Kidney (tissue), 14 donors: Measurements from ENCODE around the gene TSPAN13. TPM values are rescaled to one million over a fixed set of nuclear protein-coding genes. Genes with fewer than 3 reads are reported as not detected.

Experiments
- DNase-seq, 5 donors: peaks; one replicate each; pipeline ENCODE4 v3.0.0-alpha.2; 2013 to 2020
- FAIRE-seq: peaks from 2 replicates; lab custom pipeline; 2012; peaks lifted over from hg19 to GRCh38; lab: Jason Lieb, UNC
- H3K27ac ChIP-seq, 2 donors: one replicate each; pipeline ENCODE4 v1.7.0; 2013; ENCODE audit warnings: low read depth in 2 of 2, low read length in 2 of 2, inconsistent platforms in 1 of 2
- H3K27me3 ChIP-seq: one replicate; pipeline ENCODE4 v1.7.1; 2013; ENCODE audit warnings: low read length, inconsistent platforms; ENCODE audit not compliant: control insufficient read depth, insufficient read depth
- H3K36me3 ChIP-seq, 3 donors: one replicate each; pipeline versions ENCODE4 v1.7.0 to v1.7.1; 2013; ENCODE audit warnings: low read length in 3 of 3, control low read depth in 1 of 3, inconsistent platforms in 1 of 3; ENCODE audit not compliant: insufficient read depth in 3 of 3, control insufficient read depth in 2 of 3
- H3K4me1 ChIP-seq, 3 donors: one replicate each; pipeline versions ENCODE4 v1.7.0 to v1.7.1; 2013; ENCODE audit warnings: low read length in 3 of 3, inconsistent platforms in 1 of 3, low read depth in 1 of 3; ENCODE audit not compliant: control insufficient read depth in 2 of 3, insufficient read depth in 2 of 3
- H3K4me3 ChIP-seq, 3 donors: one replicate each; pipeline versions ENCODE4 v1.7.0 to v1.8.1; 2013; ENCODE audit warnings: low read length in 3 of 3, control low read depth in 1 of 3, inconsistent platforms in 1 of 3
- H3K9ac ChIP-seq, 3 donors: one replicate each; pipeline versions ENCODE4 v1.7.0 to v1.7.1; 2013; ENCODE audit warnings: low read length in 3 of 3, control low read depth in 1 of 3, inconsistent platforms in 1 of 3
- H3K9me3 ChIP-seq, 3 donors: one replicate each; pipeline versions ENCODE4 v1.7.0 to v1.7.1; 2013; ENCODE audit warnings: low read length in 3 of 3, control low read depth in 1 of 3, inconsistent platforms in 1 of 3; ENCODE audit not compliant: control insufficient read depth in 2 of 3, insufficient read depth in 1 of 3
- intact Hi-C: fragments of 100-400 bp; cut with DNase I; formaldehyde crosslinking; loops from one replicate; pipeline ENCODE4 v1.11.1; 2022
- polyA plus RNA-seq: library from polyadenylated mRNA; stranded (reverse); fragments of 350-450 nt; fragmentation: Illumina TruSeq; extraction: RNeasy Lipid Tissue Mini Kit (QIAGEN cat#74804); gene quantifications from one replicate; pipeline ENCODE4 v1.2.3, GENCODE V29; 2014; ENCODE audit warnings: low read depth, low replicate concordance; ENCODE audit not compliant: insufficient read depth
- total RNA-seq: library from RNA; stranded (reverse); fragmentation: NEBNext Ultra II Directional; extraction: Animal tissue kit (Norgen Biotek cat#: 25700); gene quantifications from one replicate; pipeline ENCODE4 v1.2.1, GENCODE V29; 2021
- TF ChIP-seq, protein P1 (sequence below): IDR thresholded peaks from 3 replicates; pipeline ENCODE4 v1.5.1; 2012; ENCODE audit warnings: mild to moderate bottlenecking, moderate library complexity, borderline replicate concordance; ENCODE audit not compliant: insufficient read depth; ENCODE audit errors: extremely low read depth
- donor health status: control.
- donor health status: control.
- donor health status: control.
- donor health status: control.
- donor health status: control.
- donor health status: DM: yes; HTN: yes; CAD: no.
- donor health status: Normal renal cell carcinoma (clear cell type).

TSPAN13 gene
- total and polyA plus RNA-seq, 2 donors from 2014 or later, result 10.2 to 23.8 TPM

DNA sequence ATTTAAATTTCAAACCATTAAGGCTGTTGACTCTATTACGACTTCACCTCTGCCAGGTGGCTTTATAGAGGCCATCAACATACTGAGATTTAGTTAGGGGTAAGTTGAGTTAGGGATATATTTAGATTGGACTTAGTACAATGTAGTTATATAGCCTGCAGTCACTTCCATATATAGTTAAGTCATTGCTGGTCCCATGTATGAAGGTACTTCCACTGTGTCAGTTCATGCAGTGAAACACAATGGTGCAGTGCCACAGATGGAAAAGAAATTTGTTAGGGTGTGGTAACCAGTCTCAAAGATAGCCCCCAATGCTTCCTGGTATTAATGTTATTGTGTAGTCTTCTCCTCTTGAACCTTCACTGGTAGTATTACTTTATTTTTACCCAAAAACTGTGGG lies 12.6 kb upstream of the TSPAN13 start:
- Histone ChIP-seq H3K27ac (no peak overlapping the region), H3K9me3 (no peaks in the 10 kb centered on the region), H3K9ac (no peak overlapping the region), H3K36me3 (no peaks in the 10 kb centered on the region), H3K4me1 (no peaks in the 10 kb centered on the region), H3K4me3 (no peak overlapping the region), H3K27me3 (no peaks in the 10 kb centered on the region)
- FAIRE-seq (no peak), DNase-seq (no peak)
- intact Hi-C loops, result no loop called here
- TF ChIP-seq, protein P1, sequence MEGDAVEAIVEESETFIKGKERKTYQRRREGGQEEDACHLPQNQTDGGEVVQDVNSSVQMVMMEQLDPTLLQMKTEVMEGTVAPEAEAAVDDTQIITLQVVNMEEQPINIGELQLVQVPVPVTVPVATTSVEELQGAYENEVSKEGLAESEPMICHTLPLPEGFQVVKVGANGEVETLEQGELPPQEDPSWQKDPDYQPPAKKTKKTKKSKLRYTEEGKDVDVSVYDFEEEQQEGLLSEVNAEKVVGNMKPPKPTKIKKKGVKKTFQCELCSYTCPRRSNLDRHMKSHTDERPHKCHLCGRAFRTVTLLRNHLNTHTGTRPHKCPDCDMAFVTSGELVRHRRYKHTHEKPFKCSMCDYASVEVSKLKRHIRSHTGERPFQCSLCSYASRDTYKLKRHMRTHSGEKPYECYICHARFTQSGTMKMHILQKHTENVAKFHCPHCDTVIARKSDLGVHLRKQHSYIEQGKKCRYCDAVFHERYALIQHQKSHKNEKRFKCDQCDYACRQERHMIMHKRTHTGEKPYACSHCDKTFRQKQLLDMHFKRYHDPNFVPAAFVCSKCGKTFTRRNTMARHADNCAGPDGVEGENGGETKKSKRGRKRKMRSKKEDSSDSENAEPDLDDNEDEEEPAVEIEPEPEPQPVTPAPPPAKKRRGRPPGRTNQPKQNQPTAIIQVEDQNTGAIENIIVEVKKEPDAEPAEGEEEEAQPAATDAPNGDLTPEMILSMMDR, result no peak

- Histone ChIP-seq H3K9ac (no peak overlapping the region), H3K27ac (no peak overlapping the region), H3K36me3 (no peaks in the 10 kb centered on the region), H3K27me3 (no peaks in the 10 kb centered on the region), H3K4me3 (no peak overlapping the region), H3K4me1 (no peaks in the 10 kb centered on the region), H3K9me3 (no peaks in the 10 kb centered on the region)
- DNase-seq (no peak), FAIRE-seq (no peak)
- TF ChIP-seq, protein P1, result no peak
- intact Hi-C loops, result no loop called here
Measured at GRCh38 chr7:16741676-16742075, 11.9 kb upstream of the TSPAN13 start.

GRCh38 chr7:16742547-16742946 lies 11.0 kb upstream of the TSPAN13 start:
- H3K27ac ChIP-seq, result no peak overlapping the region
- intact Hi-C loops, result no loop called here
- TF ChIP-seq, protein P1, result no peak
- FAIRE-seq, result no peak
- no peak overlapping the region for H3K9ac ChIP-seq
- H3K9me3 ChIP-seq, result no peaks in the 10 kb centered on the region
- DNase-seq, result no peak
- H3K27me3 ChIP-seq, result no peaks in the 10 kb centered on the region
- H3K4me1 ChIP-seq, result no peaks in the 10 kb centered on the region
- no peak overlapping the region for H3K4me3 ChIP-seq
- no peaks in the 10 kb centered on the region for H3K36me3 ChIP-seq

GRCh38 chr7:16743236-16743635 lies 10.3 kb upstream of the TSPAN13 start:
- FAIRE-seq (no peak), DNase-seq (no peak)
- peak overlapping the region in 1 of 2 donors; percentile 27 for H3K27ac ChIP-seq

More at GRCh38 chr7:16743236-16743635, 10.3 kb upstream of the TSPAN13 start:
- no peaks in the 10 kb centered on the region for H3K4me1 ChIP-seq
- no peaks in the 10 kb centered on the region for H3K27me3 ChIP-seq
- H3K9ac ChIP-seq, result no peak overlapping the region
- intact Hi-C loops, result no loop called here
- no peak overlapping the region for H3K4me3 ChIP-seq
- TF ChIP-seq, protein P1, result no peak
- no peaks in the 10 kb centered on the region for H3K9me3 ChIP-seq
- H3K36me3 ChIP-seq, result no peaks in the 10 kb centered on the region
